ENCODE measurements around the gene CALB2. TPM values are rescaled to one million over a fixed set of nuclear protein-coding genes. Genes with fewer than 3 reads are reported as not detected.

CALB2 gene
- total RNA-seq, 6 experiments from 2014 or later = not detected

- ATAC-seq (peak in 1 of 4 donors; percentile 24), DNase-seq (no peak)
- WGBS (ENCODE audit: insufficient coverage, low coverage, low lambda C conversion rate, missing lambda C conversion rate) = 9% methylated on average over 15 of the region's 18 CpGs
- Histone ChIP-seq H3K27ac (no peak overlapping the region), H3K9me3 (no peaks in the 10 kb centered on the region), H3K27me3 (no peaks in the 10 kb centered on the region), H3K4me1 (no peaks in the 10 kb centered on the region), H3K4me3 (no peak overlapping the region), H3K36me3 (no peaks in the 10 kb centered on the region)
- intact Hi-C loops (cut with DNase I) = no loop called here
- TF ChIP-seq POLR2A (IDR thresholded peaks at IDR 0.05) = no peak
- TF ChIP-seq, protein P1, sequence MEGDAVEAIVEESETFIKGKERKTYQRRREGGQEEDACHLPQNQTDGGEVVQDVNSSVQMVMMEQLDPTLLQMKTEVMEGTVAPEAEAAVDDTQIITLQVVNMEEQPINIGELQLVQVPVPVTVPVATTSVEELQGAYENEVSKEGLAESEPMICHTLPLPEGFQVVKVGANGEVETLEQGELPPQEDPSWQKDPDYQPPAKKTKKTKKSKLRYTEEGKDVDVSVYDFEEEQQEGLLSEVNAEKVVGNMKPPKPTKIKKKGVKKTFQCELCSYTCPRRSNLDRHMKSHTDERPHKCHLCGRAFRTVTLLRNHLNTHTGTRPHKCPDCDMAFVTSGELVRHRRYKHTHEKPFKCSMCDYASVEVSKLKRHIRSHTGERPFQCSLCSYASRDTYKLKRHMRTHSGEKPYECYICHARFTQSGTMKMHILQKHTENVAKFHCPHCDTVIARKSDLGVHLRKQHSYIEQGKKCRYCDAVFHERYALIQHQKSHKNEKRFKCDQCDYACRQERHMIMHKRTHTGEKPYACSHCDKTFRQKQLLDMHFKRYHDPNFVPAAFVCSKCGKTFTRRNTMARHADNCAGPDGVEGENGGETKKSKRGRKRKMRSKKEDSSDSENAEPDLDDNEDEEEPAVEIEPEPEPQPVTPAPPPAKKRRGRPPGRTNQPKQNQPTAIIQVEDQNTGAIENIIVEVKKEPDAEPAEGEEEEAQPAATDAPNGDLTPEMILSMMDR (IDR thresholded peaks at IDR 0.05) = no peak
Observed at GRCh38 chr16:71425746-71426068, 67.2 kb downstream of the CALB2 start.

GRCh38 chr16:71426069-71426879 lies 67.8 kb downstream of the CALB2 start:
- WGBS (ENCODE audit: insufficient coverage, low coverage, low lambda C conversion rate, missing lambda C conversion rate) = 4% methylated on average over 29 of the region's 48 CpGs
- intact Hi-C loops (cut with DNase I) = no loop called here

DNA sequence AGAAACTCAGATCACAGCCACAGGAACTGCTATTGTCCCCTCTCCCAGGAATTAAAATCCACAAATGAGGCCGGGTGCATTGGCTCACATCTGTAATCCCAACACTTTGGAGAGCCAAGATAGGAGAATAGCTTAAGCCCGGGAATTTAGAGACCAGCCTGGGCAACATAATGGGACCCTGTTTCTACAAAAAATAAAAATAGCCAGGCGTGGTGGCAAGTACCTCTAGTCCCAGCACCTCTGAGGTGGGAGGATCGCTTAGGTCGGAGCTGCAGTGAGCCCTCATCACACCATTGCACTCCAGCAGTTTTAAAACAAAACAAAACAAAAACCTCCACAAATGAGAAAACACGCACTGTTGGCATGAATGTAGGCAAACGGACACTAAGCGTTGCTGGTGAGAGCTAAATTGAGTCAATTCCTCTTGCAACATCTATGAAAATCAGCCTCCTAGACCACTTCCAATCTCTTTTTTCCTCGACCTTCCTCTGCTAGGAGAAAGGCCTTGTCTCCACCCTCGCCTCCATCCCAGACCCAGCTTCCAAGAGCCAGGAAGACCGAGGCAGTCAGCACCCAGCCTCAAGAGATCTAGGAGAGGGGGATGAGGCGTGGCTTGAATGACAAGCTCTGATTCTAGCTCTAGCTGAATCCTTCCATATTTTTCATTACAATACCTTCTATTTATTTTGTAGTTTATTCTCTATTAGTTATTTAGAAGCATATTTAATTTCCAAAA lies 68.5 kb downstream of the CALB2 start:
- intact Hi-C loops (cut with DNase I) = no loop called here
- H3K36me3 ChIP-seq = no peaks in the 10 kb centered on the region
- no peaks in the 10 kb centered on the region for H3K4me1 ChIP-seq
- 49% methylated on average over 12 of the region's 12 CpGs for WGBS (ENCODE audit: insufficient coverage, low coverage, low lambda C conversion rate, missing lambda C conversion rate)
- H3K4me3 ChIP-seq = no peak overlapping the region
- H3K27me3 ChIP-seq = no peaks in the 10 kb centered on the region
- ATAC-seq = no peak
- no peak for TF ChIP-seq POLR2A (IDR thresholded peaks at IDR 0.05)
- TF ChIP-seq, protein P1 (IDR thresholded peaks at IDR 0.05) = no peak
- no peak for DNase-seq
- no peaks in the 10 kb centered on the region for H3K9me3 ChIP-seq
- H3K27ac ChIP-seq = no peak overlapping the region

More at GRCh38 chr16:71426069-71426879, 67.8 kb downstream of the CALB2 start:
- Histone ChIP-seq H3K27ac (no peak overlapping the region), H3K27me3 (no peaks in the 10 kb centered on the region), H3K4me1 (no peaks in the 10 kb centered on the region), H3K9me3 (no peaks in the 10 kb centered on the region), H3K36me3 (no peaks in the 10 kb centered on the region), H3K4me3 (no peak overlapping the region)
- no peak for DNase-seq
- ATAC-seq = peak in 3 of 4 donors; percentile 17 to 42 (median 34)
- TF ChIP-seq, protein P1 (IDR thresholded peaks at IDR 0.05) = no peak
- TF ChIP-seq POLR2A (IDR thresholded peaks at IDR 0.05) = no peak

- H3K9me3 ChIP-seq = no peaks in the 10 kb centered on the region
- H3K36me3 ChIP-seq = no peaks in the 10 kb centered on the region
- no peak overlapping the region for H3K27ac ChIP-seq
- no peaks in the 10 kb centered on the region for H3K27me3 ChIP-seq
- TF ChIP-seq POLR2A (IDR thresholded peaks at IDR 0.05) = no peak
- TF ChIP-seq, protein P1 (IDR thresholded peaks at IDR 0.05) = no peak
- ATAC-seq = no peak
- no peaks in the 10 kb centered on the region for H3K4me1 ChIP-seq
- intact Hi-C loops (cut with DNase I) = no loop called here
- no peak overlapping the region for H3K4me3 ChIP-seq
- no peak for DNase-seq
Observed at GRCh38 chr16:71428385-71428784, 69.9 kb downstream of the CALB2 start.

All from right lobe of liver (tissue), 6 donors.